Activated CD4-positive, alpha-beta T cell treated with anti-CD3 and anti-CD28 coated beads for 36 hours (primary cell): ENCODE data around the gene FOSL2. TPM values are rescaled to one million over a fixed set of nuclear protein-coding genes. Genes with fewer than 3 reads are reported as not detected.
"Not testable (repeated sequence)": the region's sequence is repeated elsewhere in the genome, so short reads cannot be mapped to it uniquely, and the experiment has no call there.

ENCODE experiments used
- ATAC-seq: fragments of 200-7000 bp; cut with Tn5 transposase; one replicate; pipeline ENCODE4 v1.10.0; 2021; ENCODE audit warnings: mild to moderate bottlenecking, moderate library complexity
- CTCF ChIA-PET: fragments of 350-600 bp; sonication (Branson Sonifier 250); formaldehyde crosslinking; loops from one replicate; lab custom pipeline; 2021; ENCODE audit warnings: antibody characterized with exemption; lab: Charles Lee
- POLR2A ChIA-PET: fragments of 350-600 bp; sonication (Branson Sonifier 250); formaldehyde crosslinking; loops from one replicate; lab custom pipeline; 2021; ENCODE audit warnings: antibody characterized with exemption, inconsistent platforms; lab: Charles Lee
- DNase-seq: peaks from one replicate; pipeline ENCODE4 v3.0.0-alpha.2; 2020
- H3K27ac Mint-ChIP-seq: one replicate; pipeline ENCODE4 v1.8.0; 2021; ENCODE audit warnings: mixed read lengths
- H3K27me3 Mint-ChIP-seq: one replicate; pipeline ENCODE4 v1.8.0; 2021; ENCODE audit warnings: mixed read lengths
- H3K36me3 Mint-ChIP-seq: one replicate; pipeline ENCODE4 v1.8.0; 2021; ENCODE audit warnings: low read depth, mixed read lengths
- H3K4me1 Mint-ChIP-seq: one replicate; pipeline ENCODE4 v1.8.0; 2021; ENCODE audit warnings: mixed read lengths
- H3K4me3 Mint-ChIP-seq: one replicate; pipeline ENCODE4 v1.8.0; 2021; ENCODE audit warnings: mild to moderate bottlenecking, moderate library complexity, mixed read lengths
- H3K9me3 Mint-ChIP-seq: one replicate; pipeline ENCODE4 v1.8.0; 2021; ENCODE audit warnings: low read depth, mixed read lengths
- intact Hi-C, 2 experiments: fragments of 100-400 bp; cut with DNase I in 1 of 2; cut with micrococcal nuclease in 1 of 2; formaldehyde crosslinking; loops; one replicate each; pipeline versions ENCODE4 v1.14.2 to v1.15.1; 2022 to 2024; cut with DNase I, micrococcal nuclease
- total RNA-seq, 2 experiments: library from RNA; stranded (reverse); gene quantifications; one replicate each; pipeline ENCODE4 v1.2.3, GENCODE V29; 2021

The FOSL2 gene
- total RNA-seq, 2 experiments from 2014 or later, result 135 to 225 TPM

DNA sequence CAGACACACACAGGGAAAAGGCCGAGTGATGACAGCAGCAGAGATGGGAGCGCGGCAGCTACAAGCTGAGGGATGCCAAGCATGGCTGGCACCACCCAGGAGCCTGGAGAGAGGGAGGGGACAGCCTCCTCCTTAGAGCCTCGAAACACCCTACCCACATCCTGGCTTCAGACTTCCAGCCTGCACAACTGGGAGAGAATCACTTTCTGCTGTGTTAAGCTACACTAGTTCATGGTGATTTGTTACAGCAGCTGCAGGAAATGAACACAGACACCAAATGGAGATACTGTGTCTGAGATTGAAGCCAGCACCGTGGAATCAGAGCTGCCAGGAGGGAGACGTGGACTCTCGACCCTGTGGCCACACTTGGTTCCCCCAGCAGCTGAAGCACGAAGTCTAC lies 27.5 kb upstream of the FOSL2 start:
- DNase-seq (no peak), ATAC-seq (no peak)
- no peaks in the 10 kb centered on the region for H3K9me3 Mint-ChIP-seq
- CTCF ChIA-PET, result interaction anchor here (0.8 to 0.9 kb wide), 2 partner anchors 16 to 682 kb away, joined by 3 read pairs; no protein-coding TSS in a partner anchor
- H3K27me3 Mint-ChIP-seq, result peaks cover 4% of the 10 kb centered on the region
- POLR2A ChIA-PET, result interaction anchor here (0.8 kb wide), 1 partner anchor 25 kb away, joined by 3 read pairs; no protein-coding TSS in a partner anchor
- peaks cover 70% of the 10 kb centered on the region for H3K4me1 Mint-ChIP-seq
- H3K36me3 Mint-ChIP-seq, result no peaks in the 10 kb centered on the region
- intact Hi-C loops, result no loop called here
- no peak overlapping the region for H3K4me3 Mint-ChIP-seq
- no peak overlapping the region for H3K27ac Mint-ChIP-seq

DNA sequence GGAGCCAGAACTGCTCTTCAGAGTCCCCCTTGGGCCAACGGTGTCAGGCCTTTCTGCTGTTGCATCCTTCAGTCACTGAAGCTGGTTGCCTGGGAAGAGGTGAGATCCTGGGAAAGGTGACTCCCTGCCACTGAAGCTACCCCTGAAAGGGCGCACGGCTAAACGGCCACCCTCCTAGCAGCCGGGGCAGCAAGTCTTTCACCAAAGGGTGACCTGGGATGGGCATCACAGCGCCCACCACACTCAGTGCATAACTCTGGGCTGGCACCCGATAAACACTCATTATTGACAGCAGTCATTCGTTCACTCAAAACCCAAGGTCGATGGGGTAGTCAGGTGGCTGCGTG lies 26.5 kb upstream of the FOSL2 start:
- ChIA-PET CTCF (no interaction called here), POLR2A (interaction anchor here (0.6 kb wide), 1 partner anchor 19 kb away, joined by 4 read pairs; no protein-coding TSS in a partner anchor)
- intact Hi-C loops, result no loop called here
- Mint-ChIP-seq H3K4me1 (peaks cover 60% of the 10 kb centered on the region), H3K36me3 (no peaks in the 10 kb centered on the region), H3K27ac (peak overlapping the region; percentile 90), H3K4me3 (peak overlapping the region; percentile 30), H3K27me3 (peaks cover 4% of the 10 kb centered on the region), H3K9me3 (peaks cover 2% of the 10 kb centered on the region)
- no peak for DNase-seq
- peak; percentile 21 for ATAC-seq

DNA sequence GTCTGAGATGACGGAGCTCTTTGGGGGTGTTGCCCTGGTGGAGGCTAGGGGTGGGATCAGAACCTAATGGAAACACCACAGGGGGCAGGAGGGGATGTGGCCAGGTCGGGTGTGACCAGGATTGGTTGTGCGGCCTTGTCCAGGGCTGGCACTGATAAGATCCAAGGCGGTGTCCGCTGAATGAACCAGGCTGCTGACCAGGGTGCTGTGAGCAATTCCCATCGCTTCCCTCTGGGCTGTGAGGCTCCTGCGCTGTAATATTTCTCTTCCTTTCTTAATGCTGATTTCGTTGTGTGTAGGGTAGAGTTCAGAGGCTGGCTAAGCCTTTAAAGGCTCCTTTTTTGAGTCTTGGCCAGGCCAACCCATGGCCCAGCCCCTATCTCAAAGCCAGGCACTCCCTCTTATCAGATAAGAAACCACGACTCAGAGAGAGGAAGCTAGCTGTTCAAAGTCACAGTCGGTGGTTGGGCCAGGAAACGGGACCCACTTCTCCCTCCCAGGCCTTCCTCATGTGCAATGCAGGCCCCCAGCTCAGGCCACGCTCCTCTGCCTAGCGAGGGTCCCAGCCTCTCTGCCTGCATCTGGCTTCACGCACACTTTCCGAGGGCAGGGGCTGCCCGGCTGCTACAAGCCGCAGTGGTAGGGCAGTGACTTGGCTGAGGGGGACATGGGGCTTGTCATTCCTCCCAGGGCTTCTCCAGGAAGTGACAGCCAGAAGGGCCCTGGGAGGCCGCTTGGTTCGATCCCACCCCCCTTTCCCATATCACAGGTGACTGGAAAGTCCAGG lies 26.0 kb upstream of the FOSL2 start:
- ChIA-PET CTCF (no interaction called here), POLR2A (interaction anchor here (0.6 kb wide), 2 partner anchors 19 to 599 kb away, joined by 3 to 4 read pairs; no protein-coding TSS in a partner anchor)
- Mint-ChIP-seq H3K4me1 (peaks cover 57% of the 10 kb centered on the region), H3K27me3 (peaks cover 4% of the 10 kb centered on the region), H3K36me3 (no peaks in the 10 kb centered on the region), H3K27ac (peak overlapping the region; percentile 90), H3K9me3 (peaks cover 3% of the 10 kb centered on the region), H3K4me3 (peak overlapping the region; percentile 30)
- intact Hi-C loops, result no loop called here
- DNase-seq, result peak; percentile 64
- ATAC-seq, result peak; percentile 84

DNA sequence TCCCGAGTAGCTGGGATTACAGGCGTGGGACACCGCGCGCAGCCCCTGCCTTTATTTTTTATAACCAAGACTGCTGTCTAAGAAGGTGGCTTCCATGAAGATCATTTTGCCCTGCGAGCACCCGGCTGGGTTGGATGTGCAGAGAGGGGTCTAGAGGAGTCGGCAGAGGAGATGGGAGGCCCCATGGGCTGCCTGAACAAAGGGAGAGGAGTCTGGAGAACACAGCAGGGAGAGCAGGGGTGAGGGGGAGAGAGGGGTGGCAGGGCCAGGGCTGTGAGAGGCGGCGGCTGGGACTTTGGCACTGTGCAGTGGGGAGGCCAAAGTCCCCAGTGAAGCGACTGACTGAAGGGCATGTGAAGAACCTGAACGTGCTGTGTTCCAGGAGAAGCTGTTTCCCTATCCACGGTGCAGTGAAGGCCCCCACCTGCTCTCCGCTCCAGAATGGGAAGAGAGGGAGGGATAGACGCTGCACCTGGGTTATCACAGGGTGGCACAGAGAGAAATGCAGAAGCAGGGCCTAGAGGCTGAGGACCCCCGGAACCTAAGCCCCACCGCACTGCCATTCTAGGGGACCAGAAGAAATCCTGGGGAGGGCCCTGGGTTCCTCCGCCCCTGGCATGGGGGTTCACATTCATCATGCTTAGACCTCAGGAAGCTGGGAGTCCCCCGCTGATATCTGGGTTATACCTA lies 24.8 kb upstream of the FOSL2 start:
- Mint-ChIP-seq H3K4me1 (peaks cover 46% of the 10 kb centered on the region), H3K27me3 (no peaks in the 10 kb centered on the region), H3K4me3 (no peak overlapping the region), H3K27ac (no peak overlapping the region), H3K36me3 (no peaks in the 10 kb centered on the region), H3K9me3 (peaks cover 3% of the 10 kb centered on the region)
- DNase-seq (no peak), ATAC-seq (no peak)
- ChIA-PET CTCF (interaction anchor here (0.7 to 1.4 kb wide), 3 partner anchors 13 to 88 kb away, joined by 3 to 7 read pairs (median 4); no protein-coding TSS in a partner anchor), POLR2A (interaction anchor here (0.7 kb wide), 1 partner anchor 902 kb away, joined by 3 read pairs; no protein-coding TSS in a partner anchor)
- intact Hi-C loops, result no loop called here

DNA sequence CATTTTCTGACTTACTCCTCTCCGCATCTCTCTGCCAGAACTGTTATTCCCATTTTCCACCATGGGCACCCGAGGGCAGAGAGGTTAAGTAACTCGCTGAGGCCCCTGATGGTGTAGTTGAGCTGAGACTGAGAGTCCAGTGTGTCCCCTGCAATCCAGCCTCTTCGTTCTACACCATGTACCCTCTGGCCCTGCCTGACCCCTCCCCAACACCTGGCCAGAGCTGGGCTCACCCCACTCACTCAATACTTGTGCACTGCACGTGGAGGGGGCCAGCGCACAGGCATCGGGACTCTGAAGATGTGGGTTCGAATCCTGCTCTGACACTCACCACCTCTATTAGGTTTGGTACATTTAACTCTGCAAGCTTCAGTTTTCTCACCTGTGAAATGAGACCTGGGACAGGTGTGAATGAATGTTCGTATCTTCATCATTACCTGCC lies 24.3 kb upstream of the FOSL2 start:
- Mint-ChIP-seq H3K4me1 (peaks cover 42% of the 10 kb centered on the region), H3K27me3 (no peaks in the 10 kb centered on the region), H3K9me3 (peaks cover 3% of the 10 kb centered on the region), H3K36me3 (no peaks in the 10 kb centered on the region), H3K27ac (no peak overlapping the region), H3K4me3 (no peak overlapping the region)
- intact Hi-C loops, result no loop called here
- DNase-seq, result no peak
- ATAC-seq, result no peak
- ChIA-PET POLR2A (interaction anchor here (0.7 kb wide), 1 partner anchor 902 kb away, joined by 3 read pairs; no protein-coding TSS in a partner anchor), CTCF (interaction anchor here (0.7 to 1.4 kb wide), 4 partner anchors 12 to 87 kb away, joined by 3 to 7 read pairs (median 4); no protein-coding TSS in a partner anchor)

DNA sequence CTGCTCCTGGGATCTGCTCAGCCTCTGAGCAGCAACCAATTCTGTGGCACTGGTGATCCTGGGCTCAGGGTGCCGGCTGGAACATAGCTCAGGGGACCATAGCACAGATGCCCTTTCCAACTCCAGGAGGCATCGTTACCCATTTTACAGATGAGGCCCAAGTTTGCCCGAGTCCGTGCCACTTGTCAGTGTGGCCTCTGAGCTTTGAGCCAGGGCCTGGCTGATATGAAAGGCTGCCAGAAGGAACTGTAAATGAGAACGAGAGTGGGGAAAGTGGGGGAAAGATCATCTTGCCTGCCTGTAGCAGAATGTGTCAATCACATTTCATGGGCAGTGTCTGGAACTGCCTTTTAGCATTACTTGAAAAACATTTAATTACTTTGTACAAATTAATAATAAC lies 23.3 kb upstream of the FOSL2 start:
- POLR2A ChIA-PET, result no interaction called here
- CTCF ChIA-PET, result interaction anchor here (0.6 to 1.4 kb wide), 3 partner anchors 11 to 206 kb away, joined by 3 to 7 read pairs (median 3); no protein-coding TSS in a partner anchor
- no peak for ATAC-seq
- no peak for DNase-seq
- no peaks in the 10 kb centered on the region for H3K27me3 Mint-ChIP-seq
- peaks cover 34% of the 10 kb centered on the region for H3K4me1 Mint-ChIP-seq
- H3K9me3 Mint-ChIP-seq, result peaks cover 3% of the 10 kb centered on the region
- H3K27ac Mint-ChIP-seq, result no peak overlapping the region
- intact Hi-C loops, result no loop called here
- no peak overlapping the region for H3K4me3 Mint-ChIP-seq
- no peaks in the 10 kb centered on the region for H3K36me3 Mint-ChIP-seq

DNA sequence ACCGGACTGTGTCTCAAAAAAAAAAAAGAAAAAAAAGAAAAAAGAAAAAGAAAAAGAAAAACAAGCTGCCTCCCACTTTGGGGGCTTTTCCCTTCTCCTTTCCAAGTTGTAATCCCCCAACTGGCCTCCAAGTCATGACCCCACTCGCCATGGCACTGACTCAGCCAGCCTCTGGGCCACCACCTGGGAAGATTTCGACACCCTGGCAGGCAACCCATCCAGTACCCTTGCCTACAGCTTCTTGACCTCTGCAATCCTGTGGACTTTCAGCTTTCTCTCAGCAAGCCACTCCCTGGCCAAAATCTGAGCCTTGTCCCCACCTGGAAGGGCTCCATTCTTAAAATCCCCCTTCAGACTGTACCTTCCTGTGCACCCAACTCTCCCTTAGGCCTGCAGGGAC lies 22.3 kb upstream of the FOSL2 start:
- H3K27me3 Mint-ChIP-seq, result no peaks in the 10 kb centered on the region
- POLR2A ChIA-PET, result no interaction called here
- no peaks in the 10 kb centered on the region for H3K36me3 Mint-ChIP-seq
- peak overlapping the region; percentile 34 for H3K27ac Mint-ChIP-seq
- H3K9me3 Mint-ChIP-seq, result peaks cover 3% of the 10 kb centered on the region
- no peak overlapping the region for H3K4me3 Mint-ChIP-seq
- intact Hi-C loops, result no loop called here
- CTCF ChIA-PET, result interaction anchor here (0.6 kb wide), 1 partner anchor 538 kb away, joined by 3 read pairs; no protein-coding TSS in a partner anchor
- H3K4me1 Mint-ChIP-seq, result peaks cover 24% of the 10 kb centered on the region
- DNase-seq (no peak), ATAC-seq (no peak)

DNA sequence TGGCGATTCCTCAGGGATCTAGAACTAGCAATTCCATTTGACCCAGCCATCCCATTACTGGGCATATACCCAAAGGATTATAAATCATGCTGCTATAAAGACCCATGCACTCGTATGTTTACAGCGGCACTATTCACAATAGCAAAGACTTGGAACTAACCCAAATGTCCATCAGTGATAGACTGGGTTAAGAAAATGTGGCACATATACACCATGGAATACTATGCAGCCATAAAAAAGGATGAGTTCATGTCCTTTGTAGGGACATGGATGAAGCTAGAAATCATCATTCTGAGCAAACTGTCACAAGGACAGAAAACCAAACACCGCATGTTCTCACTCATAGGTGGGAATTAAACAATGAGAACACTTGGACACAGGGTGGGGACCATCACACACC lies 20.9 kb upstream of the FOSL2 start:
- intact Hi-C loops, CTCF ChIA-PET, H3K9me3 Mint-ChIP-seq, ATAC-seq, H3K36me3 Mint-ChIP-seq, POLR2A ChIA-PET, H3K27me3 Mint-ChIP-seq, H3K4me3 Mint-ChIP-seq, DNase-seq, H3K27ac Mint-ChIP-seq: not testable (repeated sequence)
- H3K4me1 Mint-ChIP-seq, result peaks cover 11% of the 10 kb centered on the region

DNA sequence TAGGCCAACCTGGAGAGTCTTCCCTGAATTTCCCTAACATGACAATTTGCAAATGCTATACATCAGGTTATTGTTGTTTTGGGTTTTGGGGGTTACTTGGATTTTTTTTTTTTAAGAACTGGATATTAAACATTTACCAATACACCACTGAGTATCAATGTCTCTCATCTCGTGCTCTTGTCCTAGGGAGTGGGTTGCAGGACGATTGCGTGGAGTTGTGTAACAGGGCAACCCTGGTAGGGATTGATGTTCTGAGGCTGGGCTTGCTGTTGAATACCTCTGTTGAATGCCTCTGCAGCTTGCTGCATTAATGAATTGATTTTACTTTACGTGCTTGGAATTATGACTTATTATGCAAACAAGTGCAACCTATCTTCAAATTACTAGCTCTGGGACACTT lies 18.8 kb upstream of the FOSL2 start:
- no peaks in the 10 kb centered on the region for H3K36me3 Mint-ChIP-seq
- ChIA-PET CTCF (no interaction called here), POLR2A (no interaction called here)
- H3K27me3 Mint-ChIP-seq, result no peaks in the 10 kb centered on the region
- H3K4me1 Mint-ChIP-seq, result peaks cover 7% of the 10 kb centered on the region
- H3K27ac Mint-ChIP-seq, result no peak overlapping the region
- H3K4me3 Mint-ChIP-seq, result no peak overlapping the region
- H3K9me3 Mint-ChIP-seq, result peaks cover 3% of the 10 kb centered on the region
- intact Hi-C loops, result no loop called here
- no peak for DNase-seq
- no peak for ATAC-seq

DNA sequence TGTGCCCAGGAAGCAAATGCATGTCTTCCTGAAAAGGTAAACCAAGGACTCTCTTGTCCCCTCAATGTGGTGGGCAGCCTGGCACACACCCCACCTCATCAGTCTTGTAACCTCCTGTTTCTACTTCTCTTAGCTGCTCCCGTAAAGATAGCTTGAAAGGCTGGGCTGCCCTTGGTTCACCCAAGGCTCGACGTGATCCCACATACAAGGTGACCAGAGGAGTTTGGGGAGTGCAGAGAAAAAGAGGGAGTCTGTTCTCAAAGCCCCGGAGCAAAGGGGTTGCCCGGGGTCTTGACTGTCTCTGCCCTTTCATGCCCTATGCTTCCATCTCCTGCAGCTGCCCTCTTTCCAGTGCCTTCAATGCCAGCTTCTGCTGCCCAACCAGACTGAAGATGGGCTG lies 18.3 kb upstream of the FOSL2 start:
- Mint-ChIP-seq H3K4me1 (peaks cover 12% of the 10 kb centered on the region), H3K4me3 (no peak overlapping the region), H3K9me3 (peaks cover 3% of the 10 kb centered on the region), H3K36me3 (no peaks in the 10 kb centered on the region), H3K27me3 (no peaks in the 10 kb centered on the region), H3K27ac (no peak overlapping the region)
- intact Hi-C loops, result no loop called here
- ChIA-PET CTCF (no interaction called here), POLR2A (no interaction called here)
- ATAC-seq, result no peak
- no peak for DNase-seq

DNA sequence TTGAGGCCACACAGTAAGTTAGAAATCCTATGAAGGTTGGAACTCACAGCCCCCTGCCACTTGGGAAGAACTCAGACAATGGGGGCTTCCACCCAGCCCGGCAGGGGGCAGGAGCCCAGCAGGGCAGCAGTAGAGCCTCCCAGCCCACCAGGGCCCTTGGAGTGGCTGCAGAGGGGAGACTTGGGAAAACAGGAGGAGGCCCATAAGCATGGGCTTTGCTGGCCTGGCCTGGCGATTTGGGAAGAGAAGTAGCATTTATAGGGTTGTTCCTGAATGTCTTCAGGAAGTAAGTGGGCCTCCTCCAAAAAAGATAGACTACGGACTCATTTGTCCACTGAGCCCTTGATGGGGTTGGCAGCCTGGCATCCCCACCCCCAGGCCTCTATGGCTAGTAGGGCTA lies 17.4 kb upstream of the FOSL2 start:
- CTCF ChIA-PET, result no interaction called here
- no peak overlapping the region for H3K27ac Mint-ChIP-seq
- peaks cover 3% of the 10 kb centered on the region for H3K9me3 Mint-ChIP-seq
- no peak for DNase-seq
- POLR2A ChIA-PET, result no interaction called here
- no peak for ATAC-seq
- no peak overlapping the region for H3K4me3 Mint-ChIP-seq
- no peaks in the 10 kb centered on the region for H3K27me3 Mint-ChIP-seq
- no peaks in the 10 kb centered on the region for H3K36me3 Mint-ChIP-seq
- intact Hi-C loops, result no loop called here
- H3K4me1 Mint-ChIP-seq, result peaks cover 16% of the 10 kb centered on the region
